ENCODE data around the gene ARHGAP32.

DNA sequence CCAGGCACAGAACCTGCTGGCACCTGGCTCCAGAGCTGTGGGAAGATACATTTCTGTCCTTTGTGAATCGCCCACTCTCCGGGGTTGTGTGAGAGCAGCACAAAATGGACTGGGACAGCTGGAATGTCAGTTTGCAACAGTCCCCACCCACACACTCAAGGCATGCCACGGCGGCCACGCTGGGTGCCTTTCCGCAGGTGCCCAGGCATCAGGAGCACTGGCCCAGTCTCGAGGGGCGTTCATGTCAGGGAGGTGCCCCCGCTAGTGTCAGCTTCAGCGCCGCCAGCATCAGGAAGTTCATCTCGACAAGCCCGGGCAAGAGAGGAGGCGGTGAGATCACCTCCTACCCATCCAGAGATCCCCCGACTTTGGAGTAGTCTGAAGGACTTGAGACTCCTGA, 251.5 kb downstream of the ARHGAP32 start:
- TF ChIP-seq EZH2phosphoT487 (IDR thresholded peaks at IDR 0.05; ENCODE audit: insufficient read depth, low read depth) (no peak), EZH2 (IDR thresholded peaks at IDR 0.05; ENCODE audit: insufficient read depth, poor library complexity, severe bottlenecking) (no peak)
